OCI-LY7 (cell line): Measurements from ENCODE around the gene ITGA8. TPM values are rescaled to one million over a fixed set of nuclear protein-coding genes. Genes with fewer than 3 reads are reported as not detected.

Source experiments
- BruUV-seq: library from RNA; stranded (reverse); fragments of 400-500 nt; replicated peaks from 2 replicates; lab custom pipeline; 2021; lab: Mats Ljungman, UMichigan
- CTCF ChIA-PET: fragments of 300-600 bp; sonication (Branson Sonifier 250); formaldehyde crosslinking; loops from one replicate; lab custom pipeline; 2022; ENCODE audit warnings: antibody characterized with exemption; ENCODE audit not compliant: unreplicated experiment; lab: Charles Lee
- POLR2A ChIA-PET: fragments of 300-600 bp; sonication (Branson Sonifier 250); formaldehyde crosslinking; loops from one replicate; lab custom pipeline; 2022; ENCODE audit warnings: antibody characterized with exemption; lab: Charles Lee
- DNase-seq: peaks from one replicate; pipeline ENCODE4 v3.0.0-alpha.2; 2015; ENCODE audit warnings: low spot score
- H2AFZ ChIP-seq: fragments of 200-600 bp; sonication (generic), shearing (Covaris generic); 2 replicates; pipeline ENCODE4 v1.6.1; 2014; ENCODE audit warnings: mild to moderate bottlenecking, antibody characterized with exemption, low read length, moderate library complexity
- H3K27ac ChIP-seq: fragments of 200-600 bp; sonication (generic); 2 replicates; pipeline ENCODE4 v1.5.1; 2014; ENCODE audit warnings: mixed run types, low read depth, mild to moderate bottlenecking, moderate library complexity, low read length, inconsistent platforms; ENCODE audit not compliant: poor library complexity, severe bottlenecking
- H3K36me3 ChIP-seq: fragments of 200-600 bp; sonication (generic); 2 replicates; pipeline ENCODE4 v1.6.1; 2014; ENCODE audit warnings: mild to moderate bottlenecking, antibody characterized with exemption, low read length, moderate library complexity, mixed read lengths; ENCODE audit not compliant: insufficient read depth
- H3K4me1 ChIP-seq: fragments of 200-600 bp; sonication (generic); 2 replicates; pipeline ENCODE4 v1.5.1; 2014; ENCODE audit warnings: mild to moderate bottlenecking, low read length; ENCODE audit not compliant: insufficient read depth, poor library complexity, severe bottlenecking
- H3K4me2 ChIP-seq: fragments of 200-600 bp; sonication (generic); 2 replicates; pipeline ENCODE4 v1.6.1; 2014; ENCODE audit warnings: mild to moderate bottlenecking, low read length
- H3K4me3 ChIP-seq: fragments of 200-600 bp; sonication (generic); 2 replicates; pipeline ENCODE4 v1.5.1; 2014; ENCODE audit warnings: mild to moderate bottlenecking, low read depth, low read length; ENCODE audit not compliant: poor library complexity, severe bottlenecking
- H3K79me2 ChIP-seq: fragments of 200-600 bp; sonication (generic); 2 replicates; pipeline ENCODE4 v1.6.1; 2016; ENCODE audit warnings: low read depth, mild to moderate bottlenecking, low read length, moderate library complexity, mixed read lengths; ENCODE audit not compliant: insufficient read depth
- H3K9me2 ChIP-seq: fragments of 200-600 bp; sonication (generic); 2 replicates; pipeline ENCODE4 v1.6.1; 2016; ENCODE audit warnings: mild to moderate bottlenecking, low read length, mixed read lengths; ENCODE audit not compliant: insufficient read depth
- H3K9me3 ChIP-seq: fragments of 200-600 bp; sonication (generic); 2 replicates; pipeline ENCODE4 v1.6.1; 2014; ENCODE audit warnings: mild to moderate bottlenecking, mixed run types, low read length, mixed read lengths
- H4K20me1 ChIP-seq: fragments of 200-600 bp; sonication (generic); 2 replicates; pipeline ENCODE4 v1.6.1; 2014; ENCODE audit warnings: mild to moderate bottlenecking, antibody characterized with exemption, low read length, moderate library complexity, mixed read lengths; ENCODE audit not compliant: insufficient read depth
- CTCF ChIP-seq: fragments of 200-600 bp; sonication (generic); conservative IDR thresholded peaks from 2 replicates; pipeline ENCODE4 v1.5.1; 2014; ENCODE audit warnings: mild to moderate bottlenecking, antibody characterized with exemption, low read length, moderate library complexity, mixed read lengths
- EZH2phosphoT487 ChIP-seq: fragments of 200-600 bp; sonication (generic); IDR thresholded peaks from 2 replicates; pipeline ENCODE4 v1.6.1; 2018; ENCODE audit warnings: low read depth, borderline replicate concordance, mild to moderate bottlenecking, mixed run types, antibody characterized with exemption, low read length, moderate library complexity, mixed read lengths
- intact Hi-C: fragments of 100-400 bp; cut with micrococcal nuclease; formaldehyde crosslinking; loops from one replicate; pipeline ENCODE4 v1.10.0; 2022; ENCODE audit not compliant: unreplicated experiment
- total RNA-seq, 2 experiments: library from RNA; depleted of rRNA in 1 of 2; stranded (reverse); fragments of >200 nt in 1 of 2; shearing (Covaris generic) in 1 of 2; gene quantifications; 2 replicates each; pipeline ENCODE4 v1.2.3, GENCODE V29; 2014 to 2022

Gene ITGA8
- total RNA-seq, 2 experiments from 2014 or later, result not detected

GRCh38 chr10:15737656-15738055, 17.9 kb upstream of the ITGA8 start:
- TF ChIP-seq CTCF (no peak), EZH2phosphoT487 (no peak)
- Histone ChIP-seq H3K36me3 (no peaks in the 10 kb centered on the region), H3K4me2 (no peak overlapping the region), H3K79me2 (no peaks in the 10 kb centered on the region), H3K4me3 (no peak overlapping the region), H3K27ac (no peak overlapping the region), H2AFZ (no peak overlapping the region), H4K20me1 (no peaks in the 10 kb centered on the region), H3K9me3 (no peaks in the 10 kb centered on the region), H3K4me1 (no peaks in the 10 kb centered on the region), H3K9me2 (no peaks in the 10 kb centered on the region)
- ChIA-PET POLR2A (no interaction called here), CTCF (no interaction called here)
- intact Hi-C loops, result no loop called here
- no peak for DNase-seq
- BruUV-seq, result no TSS peak

- Histone ChIP-seq H3K79me2 (no peaks in the 10 kb centered on the region), H3K9me2 (no peaks in the 10 kb centered on the region), H3K4me3 (no peak overlapping the region), H3K36me3 (no peaks in the 10 kb centered on the region), H3K4me1 (no peaks in the 10 kb centered on the region), H3K27ac (no peak overlapping the region), H4K20me1 (no peaks in the 10 kb centered on the region), H2AFZ (no peak overlapping the region), H3K4me2 (no peak overlapping the region), H3K9me3 (no peaks in the 10 kb centered on the region)
- CTCF ChIA-PET, result no interaction called here
- POLR2A ChIA-PET, result no interaction called here
- no TSS peak for BruUV-seq
- no peak for DNase-seq
- intact Hi-C loops, result no loop called here
- no peak for TF ChIP-seq CTCF
Observed at GRCh38 chr10:15735763-15736162, 16.0 kb upstream of the ITGA8 start.

GRCh38 chr10:15730341-15730740, 10.6 kb upstream of the ITGA8 start:
- Histone ChIP-seq H2AFZ (no peak overlapping the region), H3K9me3 (no peaks in the 10 kb centered on the region), H3K4me1 (no peaks in the 10 kb centered on the region), H3K4me3 (no peak overlapping the region), H3K27ac (no peak overlapping the region), H3K79me2 (no peaks in the 10 kb centered on the region), H3K36me3 (no peaks in the 10 kb centered on the region), H3K9me2 (no peaks in the 10 kb centered on the region), H3K4me2 (no peak overlapping the region), H4K20me1 (no peaks in the 10 kb centered on the region)
- ChIA-PET POLR2A (no interaction called here), CTCF (no interaction called here)
- intact Hi-C loops, result no loop called here
- BruUV-seq, result no TSS peak
- DNase-seq, result no peak
- no peak for TF ChIP-seq CTCF
- no peak for TF ChIP-seq EZH2phosphoT487
